Gastroesophageal sphincter (tissue), 4 donors: ENCODE data around the gene CYLC1. TPM values are rescaled to one million over a fixed set of nuclear protein-coding genes. Genes with fewer than 3 reads are reported as not detected.

Source experiments
- ATAC-seq: fragments of 150-250 bp; one replicate; pipeline ENCODE4 v1.9.1; 2016; ENCODE audit warnings: mild to moderate bottlenecking, moderate library complexity
- H3K27ac ChIP-seq, 4 donors: fragments of 200-600 bp; sonication (generic) in 3 of 4; 1 replicate in 3 of 4; 2 replicates in 1 of 4; pipeline ENCODE4 v1.5.1; 2016 to 2019
- H3K27me3 ChIP-seq: fragments of 200-600 bp; sonication (generic); one replicate; pipeline ENCODE4 v1.5.1; 2019
- H3K36me3 ChIP-seq, 2 donors: fragments of 200-600 bp; sonication (generic); one replicate each; pipeline ENCODE4 v1.5.1; 2019; ENCODE audit warnings: control low read depth in 1 of 2
- H3K4me1 ChIP-seq, 3 donors: fragments of 200-600 bp; sonication (generic); 1 replicate in 2 of 3; 2 replicates in 1 of 3; pipeline ENCODE4 v1.5.1; 2016 to 2019; ENCODE audit warnings: control low read depth in 2 of 3
- H3K4me3 ChIP-seq, 2 donors: fragments of 200-600 bp; sonication (generic); one replicate each; pipeline ENCODE4 v1.5.1; 2019; ENCODE audit warnings: mild to moderate bottlenecking in 1 of 2, moderate library complexity in 1 of 2
- H3K9me3 ChIP-seq, 3 donors: fragments of 200-600 bp; sonication (generic); one replicate each; pipeline ENCODE4 v1.5.1; 2017 to 2019; ENCODE audit warnings: control low read depth in 2 of 3
- CTCF ChIP-seq, 4 experiments: fragments of 200-600 bp in 2 of 4; fragments of 450-650 bp in 2 of 4; sonication (generic) in 1 of 4; IDR thresholded peaks; one replicate each; pipeline ENCODE4 v1.5.1; 2017 to 2019; ENCODE audit warnings: antibody characterized with exemption in 4 of 4, mild to moderate bottlenecking in 2 of 4, moderate library complexity in 2 of 4
- EP300 ChIP-seq: sonication (generic); formaldehyde crosslinking; IDR thresholded peaks from one replicate; pipeline ENCODE4 v1.6.1; 2017; ENCODE audit warnings: antibody characterized with exemption, mild to moderate bottlenecking
- POLR2A ChIP-seq, 2 donors: fragments of 450-650 bp; IDR thresholded peaks; one replicate each; pipeline ENCODE4 v1.6.1; 2017; ENCODE audit warnings: antibody characterized with exemption in 2 of 2, mild to moderate bottlenecking in 2 of 2, moderate library complexity in 1 of 2
- POLR2AphosphoS5 ChIP-seq: sonication (generic); formaldehyde crosslinking; IDR thresholded peaks from one replicate; pipeline ENCODE4 v1.6.1; 2017; ENCODE audit warnings: antibody characterized with exemption
- WGBS, 2 donors: methylation state at CpG; one replicate each; pipeline ENCODE4 v1.1.5; 2018; ENCODE audit warnings: low coverage in 1 of 2; 5-methylcytosine and 5-hydroxymethylcytosine counted together
- total RNA-seq, 4 donors: library from RNA; depleted of rRNA; stranded (reverse); fragments of >200 nt; gene quantifications; one replicate each; pipeline ENCODE4 v1.1.0, GENCODE V29; 2016

CYLC1 gene
- total RNA-seq = not detected

GRCh38 chrX:83860846-83861245 is at the start of gene CYLC1:
CYLC1 (plus strand) TSS chrX:83861146; CDS start chrX:83861183, 37 bp downstream.
- no peak for TF ChIP-seq POLR2AphosphoS5
- TF ChIP-seq CTCF (IDR thresholded peaks at IDR 0.05) = no peak
- TF ChIP-seq POLR2A (IDR thresholded peaks at IDR 0.05) = no peak
- no peak for TF ChIP-seq EP300
- Histone ChIP-seq H3K4me1 (no peaks in the 10 kb centered on the region), H3K27ac (no peak within 1 kb of the TSS), H3K9me3 (no peaks in the 10 kb centered on the region), H3K27me3 (no peaks in the 10 kb centered on the region), H3K4me3 (no peak within 1 kb of the TSS), H3K36me3 (no peaks in the 10 kb centered on the region)
- ATAC-seq = no peak
- WGBS, 2 donors = 9 to 19% methylated on average over 1 of the region's 1 CpG

GRCh38 chrX:83819304-83819703 is 41.6 kb upstream of the CYLC1 start:
- Histone ChIP-seq H3K27me3 (no peaks in the 10 kb centered on the region), H3K27ac (no peak overlapping the region), H3K4me1 (no peaks in the 10 kb centered on the region), H3K36me3 (no peaks in the 10 kb centered on the region), H3K4me3 (no peak overlapping the region), H3K9me3 (no peaks in the 10 kb centered on the region)
- no CpG with 5 or more reads among the region's 3 CpGs for WGBS, 2 donors
- no peak for ATAC-seq
- no peak for TF ChIP-seq EP300
- no peak for TF ChIP-seq POLR2AphosphoS5
- TF ChIP-seq POLR2A (IDR thresholded peaks at IDR 0.05) = no peak
- TF ChIP-seq CTCF (IDR thresholded peaks at IDR 0.05) = no peak

GRCh38 chrX:83829874-83830273 is 31.1 kb upstream of the CYLC1 start:
- H3K9me3 ChIP-seq = no peaks in the 10 kb centered on the region
- no peaks in the 10 kb centered on the region for H3K27me3 ChIP-seq
- no peak overlapping the region for H3K27ac ChIP-seq
- no peaks in the 10 kb centered on the region for H3K36me3 ChIP-seq
- TF ChIP-seq CTCF (IDR thresholded peaks at IDR 0.05) = no peak
- TF ChIP-seq POLR2AphosphoS5 = no peak
- TF ChIP-seq POLR2A (IDR thresholded peaks at IDR 0.05) = no peak
- no peak for TF ChIP-seq EP300
- ATAC-seq = no peak
- H3K4me1 ChIP-seq = no peaks in the 10 kb centered on the region
- no peak overlapping the region for H3K4me3 ChIP-seq
- 27 to 33% methylated on average over 3 to 4 of the region's 4 CpGs for WGBS, 2 donors

- ATAC-seq = no peak
- no peaks in the 10 kb centered on the region for H3K36me3 ChIP-seq
- no peaks in the 10 kb centered on the region for H3K9me3 ChIP-seq
- no peaks in the 10 kb centered on the region for H3K4me1 ChIP-seq
- TF ChIP-seq POLR2A (IDR thresholded peaks at IDR 0.05) (no peak), CTCF (IDR thresholded peaks at IDR 0.05) (peak in 1 of 4 experiments; percentile 63), EP300 (no peak)
- WGBS, 2 donors = 12 to 19% methylated on average over 2 of the region's 2 CpGs
- H3K27ac ChIP-seq = no peak overlapping the region
- no peak overlapping the region for H3K4me3 ChIP-seq
- no peaks in the 10 kb centered on the region for H3K27me3 ChIP-seq
Observed at GRCh38 chrX:83845397-83845796, 15.5 kb upstream of the CYLC1 start.

GRCh38 chrX:83847339-83847738 is 13.6 kb upstream of the CYLC1 start:
- ATAC-seq = no peak
- Histone ChIP-seq H3K4me3 (no peak overlapping the region), H3K4me1 (no peaks in the 10 kb centered on the region), H3K27me3 (no peaks in the 10 kb centered on the region), H3K27ac (no peak overlapping the region), H3K36me3 (no peaks in the 10 kb centered on the region), H3K9me3 (no peaks in the 10 kb centered on the region)
- WGBS, 2 donors = no CpG with 5 or more reads among the region's 5 CpGs
- TF ChIP-seq POLR2AphosphoS5 (no peak), POLR2A (IDR thresholded peaks at IDR 0.05) (no peak), EP300 (no peak), CTCF (IDR thresholded peaks at IDR 0.05) (no peak)
